PFSK-1 (cell line): ENCODE results near the gene OSGIN1.

Source experiments
- FOXP2 ChIP-seq: optimal IDR thresholded peaks from 2 replicates; pipeline ENCODE3; 2011; ENCODE audit warnings: borderline replicate concordance, control low read depth, inconsistent platforms; ENCODE audit not compliant: insufficient read depth; ENCODE audit errors: extremely low read length, extremely low read depth
- POLR2AphosphoS5 ChIP-seq: IDR thresholded peaks from 2 replicates; pipeline ENCODE4 v1.6.1; 2012; ENCODE audit warnings: low read depth, mild to moderate bottlenecking, control low read depth, low read length, moderate library complexity
- REST ChIP-seq, 2 experiments: IDR thresholded peaks; 2 replicates each; pipeline versions ENCODE4 v1.6.1 to v1.8.0; 2011 to 2012; ENCODE audit warnings: low read depth in 2 of 2, low read length in 2 of 2, control low read depth in 1 of 2, inconsistent platforms in 1 of 2, mild to moderate bottlenecking in 1 of 2, moderate library complexity in 1 of 2; ENCODE audit not compliant: insufficient read depth in 1 of 2
- SIN3A ChIP-seq: IDR thresholded peaks from 2 replicates; pipeline ENCODE4 v1.6.1; 2012; ENCODE audit warnings: mild to moderate bottlenecking, low read length, moderate library complexity, borderline replicate concordance; ENCODE audit not compliant: insufficient read depth
- TAF1 ChIP-seq: IDR thresholded peaks from 2 replicates; pipeline ENCODE4 v1.6.1; 2012; ENCODE audit warnings: low read length, control low read depth, borderline replicate concordance; ENCODE audit not compliant: insufficient read depth

OSGIN1 gene

GRCh38 chr16:83995754-83996153 lies 42.7 kb downstream of the OSGIN1 start:
- TF ChIP-seq TAF1: no peak
- no peak for TF ChIP-seq SIN3A
- no peak for TF ChIP-seq POLR2AphosphoS5
- no peak for TF ChIP-seq REST (IDR thresholded peaks at IDR 0.05; ENCODE audit: insufficient read depth in 1 of 2, low read depth in 2 of 2, low read length in 2 of 2)
- no peak for TF ChIP-seq FOXP2

GRCh38 chr16:83996481-83997252 lies 43.6 kb downstream of the OSGIN1 start:
- TF ChIP-seq REST (IDR thresholded peaks at IDR 0.05; ENCODE audit: insufficient read depth in 1 of 2, low read depth in 2 of 2, low read length in 2 of 2) (no peak), POLR2AphosphoS5 (no peak), FOXP2 (no peak), TAF1 (no peak), SIN3A (no peak)

- TF ChIP-seq REST (IDR thresholded peaks at IDR 0.05; ENCODE audit: insufficient read depth in 1 of 2, low read depth in 2 of 2, low read length in 2 of 2): no peak
- TF ChIP-seq POLR2AphosphoS5: no peak
- no peak for TF ChIP-seq TAF1
- TF ChIP-seq FOXP2: no peak
- TF ChIP-seq SIN3A: no peak
Measured at GRCh38 chr16:83998091-83998490, 45.1 kb downstream of the OSGIN1 start.

- TF ChIP-seq TAF1 (no peak), POLR2AphosphoS5 (no peak), SIN3A (no peak), FOXP2 (no peak), REST (IDR thresholded peaks at IDR 0.05; ENCODE audit: insufficient read depth in 1 of 2, low read depth in 2 of 2, low read length in 2 of 2) (no peak)
Measured at GRCh38 chr16:84000989-84001642, 48.1 kb downstream of the OSGIN1 start.
